ENCODE data around the gene NISCH.

The NISCH gene

DNA sequence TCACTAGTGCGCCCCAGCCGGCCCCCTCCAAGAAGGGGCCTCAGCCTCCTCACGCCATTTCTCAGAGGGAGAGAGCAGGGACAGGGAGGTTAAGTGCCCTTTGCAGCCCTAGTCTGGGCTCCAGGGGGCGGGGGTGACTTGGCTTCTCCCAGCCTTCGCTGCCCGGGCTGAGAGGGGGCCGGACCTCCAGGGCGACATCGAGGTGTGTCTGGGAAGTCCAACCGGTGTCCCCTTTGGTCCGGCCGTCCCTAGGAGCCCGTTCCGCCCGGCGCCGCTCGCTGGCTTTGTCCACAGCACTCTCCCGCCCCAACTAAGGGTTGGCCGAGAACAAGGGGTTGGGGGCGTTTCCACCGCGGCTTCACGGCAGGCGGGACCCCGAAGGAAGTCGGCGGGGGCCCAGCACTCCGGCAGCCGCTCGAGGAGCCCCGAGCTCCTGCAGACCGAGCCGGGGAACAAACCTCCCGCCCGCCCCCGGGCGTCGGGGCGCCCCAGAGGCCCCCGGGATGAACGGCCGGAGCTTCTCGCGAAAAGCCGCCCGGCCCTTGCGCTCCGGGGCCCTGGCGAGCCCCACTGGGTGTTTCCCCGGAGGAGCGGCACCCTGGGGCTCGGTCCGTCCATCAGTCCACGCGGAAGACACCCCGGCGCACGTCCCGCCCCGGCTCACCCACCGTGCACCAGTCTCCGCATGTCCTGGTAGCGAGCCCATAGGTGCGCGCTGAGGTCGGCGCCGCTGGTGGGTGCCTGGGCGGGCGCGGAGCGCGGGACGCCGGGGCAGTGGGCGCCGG lies 77.6 kb downstream of the NISCH start:
- peak overlapping the region; percentile 93 for H4K91ac ChIP-seq (ENCODE audit: low read depth, low read length)
- peak overlapping the region; percentile 78 for H4K8ac ChIP-seq (ENCODE audit: low read depth, low read length)
- peaks cover 2% of the 10 kb centered on the region for H3K9me3 ChIP-seq (ENCODE audit: insufficient read depth, low read depth, low read length)
- H4K12ac ChIP-seq (ENCODE audit: low read depth, low read length): peak overlapping the region; percentile 61
- H2BK5ac ChIP-seq (ENCODE audit: low read depth, low read length, poor library complexity): peak overlapping the region; percentile 59
- H3K18ac ChIP-seq (ENCODE audit: low read length): peak overlapping the region; percentile 96
- peaks cover 46 to 52% of the 10 kb centered on the region in 2 experiments for H3K4me1 ChIP-seq (ENCODE audit: control insufficient read depth in 1 of 2, insufficient read depth in 2 of 2, low read length in 2 of 2)
- H3K79me2 ChIP-seq (ENCODE audit: control insufficient read depth, insufficient read depth, low read length, poor library complexity): peaks cover 39% of the 10 kb centered on the region
- peaks cover 18 to 20% of the 10 kb centered on the region in 2 experiments for H3K36me3 ChIP-seq (ENCODE audit: control insufficient read depth in 1 of 2, insufficient read depth in 2 of 2, low read length in 2 of 2)
- H2BK12ac ChIP-seq (ENCODE audit: low read length): peak overlapping the region; percentile 25
- peak overlapping the region; percentile 82 for H3K4me2 ChIP-seq (ENCODE audit: low read length)
- H3K14ac ChIP-seq (ENCODE audit: low read length): peak overlapping the region; percentile 89
- peak overlapping the region; percentile 32 for H3K4ac ChIP-seq (ENCODE audit: low read depth, low read length)
- peaks cover 26% of the 10 kb centered on the region for H3K79me1 ChIP-seq (ENCODE audit: low read length)
- DNase-seq: peak in 1 of 2 donors; percentile 25
- H3K27ac ChIP-seq (ENCODE audit: low read depth, low read length): peak overlapping the region; percentile 12
- H3K23ac ChIP-seq (ENCODE audit: low read length): no peak overlapping the region
- H3K27me3 ChIP-seq (ENCODE audit: insufficient read depth, low read length): no peaks in the 10 kb centered on the region
- peak overlapping the region; percentile 71 for H2AK5ac ChIP-seq (ENCODE audit: low read length)
- peak overlapping the region; percentile 83 for H3K4me3 ChIP-seq (ENCODE audit: low read depth, low read length)
- peak overlapping the region; percentile 64 for H3K9ac ChIP-seq (ENCODE audit: low read length)
- peak overlapping the region; percentile 77 for H2AFZ ChIP-seq (ENCODE audit: insufficient read depth, low read length, poor library complexity)
- peak overlapping the region; percentile 65 for H2BK120ac ChIP-seq (ENCODE audit: insufficient read depth, low read length, poor library complexity)
- WGBS (ENCODE audit: extremely low coverage, insufficient coverage, insufficient read length): no CpG with 5 or more reads among the region's 78 CpGs

DNA sequence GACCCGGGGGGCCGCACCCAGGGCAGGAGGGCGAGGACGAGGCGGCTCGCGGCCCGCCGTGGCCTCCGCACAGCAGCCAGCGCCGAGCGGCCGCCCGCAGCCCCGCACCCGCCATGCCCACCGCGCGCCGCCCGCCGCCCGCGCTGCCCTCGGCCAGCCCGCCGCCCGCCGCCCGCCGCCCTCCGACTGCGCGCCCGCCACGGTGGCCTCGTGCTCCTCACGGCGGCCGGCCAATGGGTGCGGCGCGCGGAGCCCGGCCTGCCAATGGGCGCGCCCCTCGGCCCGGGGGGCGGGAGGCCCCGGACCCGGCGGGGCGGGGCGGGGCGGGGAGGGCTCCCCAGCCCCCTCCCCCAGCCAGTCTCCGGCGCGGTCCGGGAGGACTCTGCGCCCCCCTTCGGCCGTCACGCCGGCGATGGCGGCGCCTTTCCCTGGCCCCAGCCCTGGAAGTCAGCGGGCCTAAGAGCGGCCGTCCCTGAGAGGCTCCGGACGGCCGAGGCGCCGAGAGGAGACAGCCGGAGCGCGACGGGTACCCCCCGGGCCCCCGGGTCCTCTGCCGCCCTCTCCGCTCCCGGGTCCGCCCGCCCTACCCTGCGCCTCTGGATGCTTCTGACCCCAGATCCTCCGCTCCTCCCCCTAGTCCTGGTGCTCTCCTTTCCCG lies 78.3 kb downstream of the NISCH start, which contains the start of gene NT5DC2:
NT5DC2 (minus strand) TSS at position 235 of the 658 bp plus-strand sequence; CDS start at position 115, 120 bp downstream.
- no peaks in the 10 kb centered on the region for H3K27me3 ChIP-seq (ENCODE audit: insufficient read depth, low read length)
- peak within 1 kb of the TSS; percentile 25 for H2BK12ac ChIP-seq (ENCODE audit: low read length)
- H4K8ac ChIP-seq (ENCODE audit: low read depth, low read length): peak within 1 kb of the TSS; percentile 92
- peak within 1 kb of the TSS; percentile 59 for H2BK5ac ChIP-seq (ENCODE audit: low read depth, low read length, poor library complexity)
- H4K91ac ChIP-seq (ENCODE audit: low read depth, low read length): peak within 1 kb of the TSS; percentile 93
- peak; percentile 32 to 69 for DNase-seq
- H3K4me3 ChIP-seq (ENCODE audit: low read depth, low read length): peak within 1 kb of the TSS; percentile 83
- peak within 1 kb of the TSS; percentile 89 for H3K14ac ChIP-seq (ENCODE audit: low read length)
- peak within 1 kb of the TSS; percentile 77 for H2AFZ ChIP-seq (ENCODE audit: insufficient read depth, low read length, poor library complexity)
- peaks cover 2% of the 10 kb centered on the region for H3K9me3 ChIP-seq (ENCODE audit: insufficient read depth, low read depth, low read length)
- peak within 1 kb of the TSS; percentile 65 for H2BK120ac ChIP-seq (ENCODE audit: insufficient read depth, low read length, poor library complexity)
- H3K4ac ChIP-seq (ENCODE audit: low read depth, low read length): peak within 1 kb of the TSS; percentile 82
- peak within 1 kb of the TSS; percentile 71 for H2AK5ac ChIP-seq (ENCODE audit: low read length)
- H4K12ac ChIP-seq (ENCODE audit: low read depth, low read length): peak within 1 kb of the TSS; percentile 81
- H3K18ac ChIP-seq (ENCODE audit: low read length): peak within 1 kb of the TSS; percentile 96
- H3K79me1 ChIP-seq (ENCODE audit: low read length): peaks cover 26% of the 10 kb centered on the region
- H3K23ac ChIP-seq (ENCODE audit: low read length): no peak within 1 kb of the TSS
- WGBS (ENCODE audit: extremely low coverage, insufficient coverage, insufficient read length): no CpG with 5 or more reads among the region's 91 CpGs
- H3K4me1 ChIP-seq (ENCODE audit: control insufficient read depth in 1 of 2, insufficient read depth in 2 of 2, low read length in 2 of 2): peaks cover 42 to 48% of the 10 kb centered on the region in 2 experiments
- peak within 1 kb of the TSS; percentile 64 for H3K9ac ChIP-seq (ENCODE audit: low read length)
- peaks cover 39% of the 10 kb centered on the region for H3K79me2 ChIP-seq (ENCODE audit: control insufficient read depth, insufficient read depth, low read length, poor library complexity)
- peaks cover 11 to 13% of the 10 kb centered on the region in 2 experiments for H3K36me3 ChIP-seq (ENCODE audit: control insufficient read depth in 1 of 2, insufficient read depth in 2 of 2, low read length in 2 of 2)
- peak within 1 kb of the TSS; percentile 12 for H3K27ac ChIP-seq (ENCODE audit: low read depth, low read length)
- H3K4me2 ChIP-seq (ENCODE audit: low read length): peak within 1 kb of the TSS; percentile 82

DNA sequence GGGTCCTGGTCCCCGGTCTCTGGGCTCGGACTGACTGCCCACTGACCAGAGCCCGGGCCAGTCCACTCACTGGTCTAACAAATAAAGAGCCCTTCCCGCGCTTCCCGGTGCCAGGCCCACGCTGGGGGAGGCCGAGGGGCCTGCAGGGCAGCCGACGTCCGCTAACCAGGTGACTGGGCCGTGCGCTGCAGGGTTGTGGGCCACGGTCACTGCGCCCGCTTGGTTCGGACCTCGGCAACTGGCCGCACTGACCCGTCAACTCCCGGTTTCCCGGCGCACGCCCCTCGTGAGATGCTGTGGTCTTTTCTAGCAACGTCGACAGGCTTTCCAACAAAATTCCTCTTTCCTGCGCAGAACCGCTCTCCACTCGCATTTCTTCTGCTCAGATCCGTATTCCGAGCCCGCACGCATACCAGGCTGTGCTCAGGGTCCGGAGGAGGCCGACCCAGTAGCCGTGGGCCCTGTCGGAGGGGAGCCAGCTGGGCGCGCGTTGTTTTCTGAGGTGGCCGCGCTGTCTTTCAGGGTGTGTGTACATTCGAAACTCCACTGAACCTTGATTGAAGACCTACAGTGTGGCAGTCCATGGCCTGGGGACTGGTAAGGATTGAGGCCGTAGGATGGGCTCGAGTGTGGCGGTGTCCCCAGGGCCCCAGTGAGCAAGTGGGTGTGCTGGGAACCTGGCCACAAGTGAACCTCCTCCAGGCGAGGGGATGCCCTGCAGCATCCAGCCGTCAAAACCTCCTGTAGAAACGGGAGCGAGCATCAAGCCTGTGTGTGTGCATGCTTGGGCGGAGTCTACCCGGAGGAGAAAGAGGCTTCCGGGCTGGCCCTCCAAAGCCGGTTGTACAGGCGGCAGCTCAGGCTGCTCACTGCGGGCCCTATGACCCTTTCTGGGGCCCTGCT lies 79.1 kb downstream of the NISCH start:
- H3K9me3 ChIP-seq (ENCODE audit: insufficient read depth, low read depth, low read length): peaks cover 2% of the 10 kb centered on the region
- H3K4me2 ChIP-seq (ENCODE audit: low read length): peak overlapping the region; percentile 52
- H4K12ac ChIP-seq (ENCODE audit: low read depth, low read length): peak overlapping the region; percentile 81
- peak overlapping the region; percentile 92 for H4K8ac ChIP-seq (ENCODE audit: low read depth, low read length)
- peak overlapping the region; percentile 25 for H3K9ac ChIP-seq (ENCODE audit: low read length)
- H2BK12ac ChIP-seq (ENCODE audit: low read length): peak overlapping the region; percentile 12
- H3K4me1 ChIP-seq (ENCODE audit: control insufficient read depth in 1 of 2, insufficient read depth in 2 of 2, low read length in 2 of 2): peaks cover 45 to 50% of the 10 kb centered on the region in 2 experiments
- H3K4ac ChIP-seq (ENCODE audit: low read depth, low read length): peak overlapping the region; percentile 82
- H2AFZ ChIP-seq (ENCODE audit: insufficient read depth, low read length, poor library complexity): peak overlapping the region; percentile 70
- WGBS (ENCODE audit: extremely low coverage, insufficient coverage, insufficient read length): no CpG with 5 or more reads among the region's 57 CpGs
- peaks cover 39% of the 10 kb centered on the region for H3K79me2 ChIP-seq (ENCODE audit: control insufficient read depth, insufficient read depth, low read length, poor library complexity)
- peak overlapping the region; percentile 10 for H3K27ac ChIP-seq (ENCODE audit: low read depth, low read length)
- H4K91ac ChIP-seq (ENCODE audit: low read depth, low read length): peak overlapping the region; percentile 64
- H3K27me3 ChIP-seq (ENCODE audit: insufficient read depth, low read length): no peaks in the 10 kb centered on the region
- H2BK5ac ChIP-seq (ENCODE audit: low read depth, low read length, poor library complexity): peak overlapping the region; percentile 14
- H3K4me3 ChIP-seq (ENCODE audit: low read depth, low read length): peak overlapping the region; percentile 46
- peak overlapping the region; percentile 47 for H2AK5ac ChIP-seq (ENCODE audit: low read length)
- H2BK120ac ChIP-seq (ENCODE audit: insufficient read depth, low read length, poor library complexity): peak overlapping the region; percentile 12
- peak overlapping the region; percentile 26 for H3K14ac ChIP-seq (ENCODE audit: low read length)
- peak; percentile 22 to 63 for DNase-seq
- H3K23ac ChIP-seq (ENCODE audit: low read length): no peak overlapping the region
- peaks cover 11 to 12% of the 10 kb centered on the region in 2 experiments for H3K36me3 ChIP-seq (ENCODE audit: control insufficient read depth in 1 of 2, insufficient read depth in 2 of 2, low read length in 2 of 2)
- H3K79me1 ChIP-seq (ENCODE audit: low read length): peaks cover 26% of the 10 kb centered on the region
- peak overlapping the region; percentile 21 for H3K18ac ChIP-seq (ENCODE audit: low read length)
